Kidney epithelial cell (primary cell): Measurements from ENCODE around the gene ZNF592. TPM values are rescaled to one million over a fixed set of nuclear protein-coding genes. Genes with fewer than 3 reads are reported as not detected.
A peak's percentile ranks its signal among the peaks of the same experiment; 100 is the strongest.

Experiments
- DNase-seq: peaks from one replicate; pipeline ENCODE4 v3.0.0-alpha.2; 2010; ENCODE audit warnings: low read depth
- H3K27me3 ChIP-seq: 2 replicates; pipeline ENCODE4 v1.6.0; 2011; ENCODE audit warnings: low read length; ENCODE audit not compliant: control insufficient read depth, insufficient read depth
- H3K36me3 ChIP-seq: 2 replicates; pipeline ENCODE4 v1.5.1; 2011; ENCODE audit warnings: low read length; ENCODE audit not compliant: control insufficient read depth, insufficient read depth
- H3K4me3 ChIP-seq: 2 replicates; pipeline ENCODE4 v1.5.1; 2011; ENCODE audit warnings: low read depth, mild to moderate bottlenecking, control low read depth, low read length
- CTCF ChIP-seq: IDR thresholded peaks from 2 replicates; pipeline ENCODE4 v1.5.1; 2011; ENCODE audit warnings: mild to moderate bottlenecking, moderate library complexity, low read length, control low read depth, inconsistent platforms; ENCODE audit not compliant: insufficient read depth, poor library complexity, severe bottlenecking
- total RNA-seq: library from RNA; depleted of rRNA; stranded (reverse); fragments of >200 nt; gene quantifications from 2 replicates; pipeline ENCODE4 v1.2.3, GENCODE V29; 2015

Gene ZNF592
- total RNA-seq, 1 donor from 2014 or later: 18.8 TPM

- H3K36me3 ChIP-seq: no peaks in the 10 kb centered on the region
- no peak for TF ChIP-seq CTCF
- no peaks in the 10 kb centered on the region for H3K27me3 ChIP-seq
- H3K4me3 ChIP-seq: peak overlapping the region; percentile 44
- no peak for DNase-seq
These were observed 69.2 kb downstream of the ZNF592 start for GRCh38 chr15:84817466-84818081.

GRCh38 chr15:84818261-84819131 lies 70.1 kb downstream of the ZNF592 start:
- H3K27me3 ChIP-seq: no peaks in the 10 kb centered on the region
- TF ChIP-seq CTCF: peak; percentile 21
- no peaks in the 10 kb centered on the region for H3K36me3 ChIP-seq
- peak overlapping the region; percentile 44 for H3K4me3 ChIP-seq
- no peak for DNase-seq

DNA sequence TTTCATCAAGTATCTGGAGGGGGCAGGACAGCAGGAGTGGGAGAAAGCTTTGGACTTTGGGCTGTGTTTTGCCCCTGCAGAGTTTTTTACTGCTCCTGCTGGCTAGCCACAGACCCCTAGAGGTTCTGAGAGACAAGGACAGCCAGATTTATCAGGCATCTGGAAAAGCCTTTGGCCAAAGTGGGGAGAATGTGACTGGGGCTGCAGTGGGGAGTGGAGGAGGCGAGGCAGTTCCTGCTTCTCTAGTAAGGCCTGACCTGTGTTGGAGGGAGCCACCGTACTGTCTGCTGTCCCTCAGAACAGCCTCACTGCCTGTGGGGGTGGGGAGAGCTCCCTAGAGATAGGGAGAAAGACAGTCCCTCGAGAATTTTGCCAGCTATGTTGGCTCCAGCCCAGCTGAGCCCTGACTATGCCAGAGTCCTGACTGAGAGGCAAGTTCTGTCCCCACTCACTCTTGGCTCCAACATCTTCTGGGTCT lies 70.9 kb downstream of the ZNF592 start:
- no peaks in the 10 kb centered on the region for H3K27me3 ChIP-seq
- no peak for DNase-seq
- H3K36me3 ChIP-seq: no peaks in the 10 kb centered on the region
- peak; percentile 11 for TF ChIP-seq CTCF
- no peak overlapping the region for H3K4me3 ChIP-seq

DNA sequence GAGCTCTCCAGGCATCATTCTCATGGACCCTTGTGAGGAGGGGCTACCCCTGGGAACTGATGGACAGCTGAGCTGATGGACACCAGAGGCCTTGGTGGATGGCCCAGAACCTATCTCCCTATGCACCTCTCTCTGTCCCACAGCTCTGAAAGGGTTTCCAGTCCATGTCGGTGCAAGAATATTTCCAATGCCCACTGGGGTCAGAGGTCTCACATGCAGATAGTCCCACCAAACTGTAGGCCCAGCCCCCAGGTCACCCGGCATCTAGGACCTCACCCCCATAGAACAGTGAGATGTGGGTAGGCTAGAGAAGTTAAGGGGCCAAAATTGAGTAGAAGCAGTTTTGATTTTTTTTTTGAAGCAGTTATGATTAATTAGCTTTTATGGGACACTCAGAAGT lies 71.4 kb downstream of the ZNF592 start:
- Histone ChIP-seq H3K27me3 (no peaks in the 10 kb centered on the region), H3K36me3 (no peaks in the 10 kb centered on the region), H3K4me3 (no peak overlapping the region)
- TF ChIP-seq CTCF: no peak
- DNase-seq: no peak

GRCh38 chr15:84821501-84822021 lies 73.2 kb downstream of the ZNF592 start:
- DNase-seq: no peak

More at GRCh38 chr15:84821501-84822021, 73.2 kb downstream of the ZNF592 start:
- H3K27me3 ChIP-seq: no peaks in the 10 kb centered on the region
- no peak overlapping the region for H3K4me3 ChIP-seq
- no peaks in the 10 kb centered on the region for H3K36me3 ChIP-seq
- TF ChIP-seq CTCF: peak; percentile 9
